ENCODE measurements around the gene ANKRD13A. TPM values are rescaled to one million over a fixed set of nuclear protein-coding genes. Genes with fewer than 3 reads are reported as not detected.

The ANKRD13A gene
- total and polyA plus RNA-seq, 2 of the 13 experiments (the other 11 are each of a cell fraction or from before 2014, with no cell fraction given): 34.1 to 41.6 TPM

- TF ChIP-seq ZNF639 (CRISPR knock-in tag; conservative IDR thresholded peaks at IDR 0.05) (no peak), HNF4G (IDR thresholded peaks at IDR 0.05; ENCODE audit: borderline replicate concordance, low read depth, low read length) (peak; percentile 20; the same call in 1 of the 2 replicates), HNF4G (CRISPR knock-in tag; IDR thresholded peaks at IDR 0.05; ENCODE audit: borderline replicate concordance, low read depth) (no peak), FOXO4 (CRISPR knock-in tag; conservative IDR thresholded peaks at IDR 0.05) (no peak), ZNF235 (CRISPR knock-in tag; IDR thresholded peaks at IDR 0.05; ENCODE audit: borderline replicate concordance) (no peak), EP300 (IDR thresholded peaks at IDR 0.05; ENCODE audit: low read depth in 2 of 2, low read length in 2 of 2) (peak in 1 of 2 experiments; percentile 69; a peak in 2 of 4 replicates), EP300 (CRISPR knock-in tag; IDR thresholded peaks at IDR 0.05; ENCODE audit: borderline replicate concordance) (peak; percentile 46; the same call in 1 of the 2 replicates), CREB1 (IDR thresholded peaks at IDR 0.05) (peak; percentile 27; the same call in 1 of the 2 replicates), CREB1 (CRISPR knock-in tag; IDR thresholded peaks at IDR 0.05) (peak; percentile 69), NKX3-1 (CRISPR knock-in tag; IDR thresholded peaks at IDR 0.05) (peak; percentile 75; the same call in 1 of the 2 replicates), HINFP (CRISPR knock-in tag; IDR thresholded peaks at IDR 0.05; ENCODE audit: low read depth) (peak; percentile 64; the same call in 1 of the 2 replicates), DPF2 (CRISPR knock-in tag; IDR thresholded peaks at IDR 0.05; ENCODE audit: borderline replicate concordance, low read depth) (peak; percentile 39; the same call in 1 of the 2 replicates), ZC3H4 (CRISPR knock-in tag; IDR thresholded peaks at IDR 0.05; ENCODE audit: borderline replicate concordance) (no peak), HMG20A (CRISPR knock-in tag; IDR thresholded peaks at IDR 0.05; ENCODE audit: borderline replicate concordance) (peak; percentile 40; the same call in 1 of the 2 replicates), GMEB1 (CRISPR knock-in tag; IDR thresholded peaks at IDR 0.05; ENCODE audit: borderline replicate concordance) (peak; percentile 29; the same call in 1 of the 2 replicates), GATAD1 (CRISPR knock-in tag; IDR thresholded peaks at IDR 0.05) (peak; percentile 75), TFAP4 (IDR thresholded peaks at IDR 0.05; ENCODE audit: borderline replicate concordance, low read depth) (no peak), FOXA3 (CRISPR knock-in tag; IDR thresholded peaks at IDR 0.05) (peak; percentile 88), GATAD2A (CRISPR knock-in tag; IDR thresholded peaks at IDR 0.05) (peak; percentile 87), ZNF792 (CRISPR knock-in tag; IDR thresholded peaks at IDR 0.05) (0 out of 2 replicates have a peak, but pooled peaks have one; percentile 35), ZNF7 (CRISPR knock-in tag; IDR thresholded peaks at IDR 0.05) (no peak), ZNF577 (CRISPR knock-in tag; IDR thresholded peaks at IDR 0.05; ENCODE audit: borderline replicate concordance, low read depth) (no peak), CBX5 (CRISPR knock-in tag; IDR thresholded peaks at IDR 0.05; ENCODE audit: borderline replicate concordance) (peak; percentile 45; the same call in 1 of the 2 replicates)
These were observed 80.5 kb downstream of the ANKRD13A start (continued) for GRCh38 chr12:110079477-110080400.

All from HepG2 (cell line).